ENCODE results near the gene OTX1. TPM values are rescaled to one million over a fixed set of nuclear protein-coding genes. Genes with fewer than 3 reads are reported as not detected.

Gene OTX1
- polyA plus RNA-seq, 3 donors from 2014 or later, result not detected

- Mint-ChIP-seq H3K27me3 (ENCODE audit: low read depth in 3 of 3) (peaks cover 28 to 41% (median 34%) of the 10 kb centered on the region in 3 donors), H3K4me1 (peaks cover 48 to 57% of the 10 kb centered on the region in 2 donors), H3K9me3 (no peaks in the 10 kb centered on the region), H3K36me3 (peaks cover 17 to 21% (median 19%) of the 10 kb centered on the region in 3 donors), H3K4me3 (peak overlapping the region; percentile 70 to 89 (median 83)), H3K27ac (no peak overlapping the region)
- DNase-seq, result no peak
These were observed 678 bp upstream of the OTX1 start for GRCh38 chr2:63049970-63050333.

GRCh38 chr2:63051042-63051794, 588 bp downstream of the OTX1 start:
- peaks cover 5 to 9% (median 6%) of the 10 kb centered on the region in 3 donors for H3K36me3 Mint-ChIP-seq
- no peak for DNase-seq
- peaks cover 0 to 1% (median 0%) of the 10 kb centered on the region in 6 donors for H3K9me3 Mint-ChIP-seq
- peak overlapping the region; percentile 32 to 75 (median 70) for H3K4me3 Mint-ChIP-seq
- H3K27me3 Mint-ChIP-seq (ENCODE audit: low read depth in 3 of 3), result peaks cover 26 to 43% (median 42%) of the 10 kb centered on the region in 3 donors
- H3K27ac Mint-ChIP-seq, result no peak overlapping the region
- H3K4me1 Mint-ChIP-seq, result peaks cover 53 to 68% of the 10 kb centered on the region in 2 donors

GRCh38 chr2:63051795-63052333, 1.2 kb downstream of the OTX1 start:
- H3K27me3 Mint-ChIP-seq (ENCODE audit: low read depth in 3 of 3), result peaks cover 23 to 40% (median 38%) of the 10 kb centered on the region in 3 donors
- H3K4me1 Mint-ChIP-seq, result peaks cover 53 to 69% of the 10 kb centered on the region in 2 donors
- no peak overlapping the region for H3K27ac Mint-ChIP-seq
- peaks cover 0 to 1% (median 0%) of the 10 kb centered on the region in 6 donors for H3K9me3 Mint-ChIP-seq
- H3K4me3 Mint-ChIP-seq, result peak overlapping the region in 4 of 5 donors; percentile 12 to 67 (median 55)
- peaks cover 0 to 5% (median 3%) of the 10 kb centered on the region in 3 donors for H3K36me3 Mint-ChIP-seq
- DNase-seq, result no peak

GRCh38 chr2:63052411-63053080, 1.9 kb downstream of the OTX1 start:
- Mint-ChIP-seq H3K9me3 (peaks cover 0 to 1% (median 0%) of the 10 kb centered on the region in 6 donors), H3K4me3 (peak overlapping the region; percentile 12 to 67 (median 54)), H3K4me1 (peaks cover 52 to 70% of the 10 kb centered on the region in 2 donors), H3K27ac (no peak overlapping the region), H3K36me3 (peaks cover 0 to 5% (median 3%) of the 10 kb centered on the region in 3 donors), H3K27me3 (ENCODE audit: low read depth in 3 of 3) (peaks cover 24 to 41% (median 36%) of the 10 kb centered on the region in 3 donors)
- DNase-seq, result no peak

GRCh38 chr2:63053081-63053888, 2.7 kb downstream of the OTX1 start:
- H3K4me1 Mint-ChIP-seq, result peaks cover 56 to 73% of the 10 kb centered on the region in 2 donors
- no peak overlapping the region for H3K27ac Mint-ChIP-seq
- H3K9me3 Mint-ChIP-seq, result peaks cover 0 to 2% (median 0%) of the 10 kb centered on the region in 6 donors
- peak overlapping the region; percentile 6 to 84 (median 22) for H3K4me3 Mint-ChIP-seq
- DNase-seq, result no peak
- H3K36me3 Mint-ChIP-seq, result peaks cover 0 to 5% (median 3%) of the 10 kb centered on the region in 3 donors
- H3K27me3 Mint-ChIP-seq (ENCODE audit: low read depth in 3 of 3), result peaks cover 21 to 40% (median 35%) of the 10 kb centered on the region in 3 donors

- peaks cover 57 to 72% of the 10 kb centered on the region in 2 donors for H3K4me1 Mint-ChIP-seq
- peaks cover 23 to 40% (median 37%) of the 10 kb centered on the region in 3 donors for H3K27me3 Mint-ChIP-seq (ENCODE audit: low read depth in 3 of 3)
- no peak for DNase-seq
- peaks cover 0 to 4% (median 0%) of the 10 kb centered on the region in 6 donors for H3K9me3 Mint-ChIP-seq
- no peak overlapping the region for H3K27ac Mint-ChIP-seq
- H3K4me3 Mint-ChIP-seq, result peak overlapping the region; percentile 55 to 84 (median 70)
- peaks cover 0 to 1% (median 0%) of the 10 kb centered on the region in 3 donors for H3K36me3 Mint-ChIP-seq
These were observed 3.4 kb downstream of the OTX1 start for GRCh38 chr2:63053889-63054602.

- H3K27ac Mint-ChIP-seq, result no peak overlapping the region
- H3K4me3 Mint-ChIP-seq, result peak overlapping the region in 4 of 5 donors; percentile 21 to 84 (median 65)
These were observed 4.2 kb downstream of the OTX1 start for GRCh38 chr2:63054841-63055225.

GRCh38 chr2:63055226-63056106, 4.8 kb downstream of the OTX1 start:
- no peak overlapping the region for H3K27ac Mint-ChIP-seq
- no peak for DNase-seq
- peaks cover 0 to 6% (median under 1%) of the 10 kb centered on the region in 6 donors for H3K9me3 Mint-ChIP-seq
- peaks cover 27 to 43% (median 37%) of the 10 kb centered on the region in 3 donors for H3K27me3 Mint-ChIP-seq (ENCODE audit: low read depth in 3 of 3)
- peak overlapping the region in 3 of 5 donors; percentile 21 to 84 (median 30) for H3K4me3 Mint-ChIP-seq
- H3K4me1 Mint-ChIP-seq, result peaks cover 54 to 69% of the 10 kb centered on the region in 2 donors
- peaks cover 0 to 4% (median 0%) of the 10 kb centered on the region in 3 donors for H3K36me3 Mint-ChIP-seq

More at GRCh38 chr2:63054841-63055225, 4.2 kb downstream of the OTX1 start:
- no peak for DNase-seq
- Mint-ChIP-seq H3K27me3 (ENCODE audit: low read depth in 3 of 3) (peaks cover 23 to 38% (median 33%) of the 10 kb centered on the region in 3 donors), H3K36me3 (no peaks in the 10 kb centered on the region), H3K9me3 (peaks cover 0 to 4% (median under 1%) of the 10 kb centered on the region in 6 donors), H3K4me1 (peaks cover 51 to 65% of the 10 kb centered on the region in 2 donors)

GRCh38 chr2:63056107-63057050, 5.7 kb downstream of the OTX1 start:
- H3K27me3 Mint-ChIP-seq (ENCODE audit: low read depth in 3 of 3), result peaks cover 24 to 46% (median 42%) of the 10 kb centered on the region in 3 donors
- H3K9me3 Mint-ChIP-seq, result peaks cover 0 to 6% (median under 1%) of the 10 kb centered on the region in 6 donors
- H3K36me3 Mint-ChIP-seq, result peaks cover 0 to 4% (median 0%) of the 10 kb centered on the region in 3 donors
- peak overlapping the region in 3 of 5 donors; percentile 30 to 76 (median 47) for H3K4me3 Mint-ChIP-seq
- DNase-seq, result no peak
- no peak overlapping the region for H3K27ac Mint-ChIP-seq
- H3K4me1 Mint-ChIP-seq, result peaks cover 49 to 63% of the 10 kb centered on the region in 2 donors

GRCh38 chr2:63057249-63058143, 6.9 kb downstream of the OTX1 start:
- Mint-ChIP-seq H3K9me3 (peaks cover 0 to 9% (median under 1%) of the 10 kb centered on the region in 6 donors), H3K4me1 (peaks cover 46 to 63% of the 10 kb centered on the region in 2 donors), H3K36me3 (peaks cover 0 to 4% (median 0%) of the 10 kb centered on the region in 3 donors), H3K27ac (no peak overlapping the region), H3K27me3 (ENCODE audit: low read depth in 3 of 3) (peaks cover 24 to 46% (median 40%) of the 10 kb centered on the region in 3 donors), H3K4me3 (peak overlapping the region in 4 of 5 donors; percentile 14 to 76 (median 44))
- DNase-seq, result no peak
